ENCODE data around the gene FES. TPM values are rescaled to one million over a fixed set of nuclear protein-coding genes. Genes with fewer than 3 reads are reported as not detected.

The FES gene
- total RNA-seq, 1 donor from 2014 or later = 2.5 TPM

DNA sequence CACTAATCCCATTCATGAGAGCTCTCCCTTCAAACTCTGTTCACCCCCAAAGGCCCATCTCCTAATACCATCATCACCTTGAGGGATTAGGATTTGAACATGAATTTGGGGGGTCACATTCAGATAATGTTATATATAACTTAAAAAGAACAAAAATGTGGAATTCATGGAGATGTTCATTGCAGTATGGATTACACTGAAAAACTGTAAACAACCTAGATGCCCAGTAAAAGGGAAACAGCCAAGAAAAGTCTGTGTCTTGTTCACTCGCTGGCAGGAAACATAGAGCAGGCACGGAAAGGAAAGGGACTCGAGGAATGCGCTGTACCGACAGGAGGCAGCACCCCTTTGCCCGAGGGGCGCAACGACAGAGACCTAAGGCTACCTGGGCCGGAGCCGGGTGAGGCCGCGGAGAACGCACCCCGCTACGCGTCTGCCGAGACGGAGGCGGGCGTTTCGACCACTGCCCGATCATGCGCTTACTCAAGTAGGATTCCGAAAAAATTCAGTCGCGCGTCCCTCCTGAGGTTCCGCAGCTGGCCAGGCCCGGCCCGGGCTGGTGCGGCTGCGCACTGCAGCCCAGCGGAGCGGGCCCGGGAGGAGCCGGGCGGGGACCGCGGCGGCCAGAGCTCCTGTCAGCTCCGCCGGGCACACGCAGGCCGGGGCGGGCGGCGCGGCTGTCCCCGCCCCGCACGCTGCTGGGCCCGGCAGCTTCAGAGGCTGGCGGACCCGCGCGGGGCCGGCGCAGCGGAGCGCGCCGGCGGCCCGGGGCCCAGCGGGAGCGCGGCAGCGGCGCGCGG is 17.9 kb downstream of the FES start:
- TF ChIP-seq, protein P1, sequence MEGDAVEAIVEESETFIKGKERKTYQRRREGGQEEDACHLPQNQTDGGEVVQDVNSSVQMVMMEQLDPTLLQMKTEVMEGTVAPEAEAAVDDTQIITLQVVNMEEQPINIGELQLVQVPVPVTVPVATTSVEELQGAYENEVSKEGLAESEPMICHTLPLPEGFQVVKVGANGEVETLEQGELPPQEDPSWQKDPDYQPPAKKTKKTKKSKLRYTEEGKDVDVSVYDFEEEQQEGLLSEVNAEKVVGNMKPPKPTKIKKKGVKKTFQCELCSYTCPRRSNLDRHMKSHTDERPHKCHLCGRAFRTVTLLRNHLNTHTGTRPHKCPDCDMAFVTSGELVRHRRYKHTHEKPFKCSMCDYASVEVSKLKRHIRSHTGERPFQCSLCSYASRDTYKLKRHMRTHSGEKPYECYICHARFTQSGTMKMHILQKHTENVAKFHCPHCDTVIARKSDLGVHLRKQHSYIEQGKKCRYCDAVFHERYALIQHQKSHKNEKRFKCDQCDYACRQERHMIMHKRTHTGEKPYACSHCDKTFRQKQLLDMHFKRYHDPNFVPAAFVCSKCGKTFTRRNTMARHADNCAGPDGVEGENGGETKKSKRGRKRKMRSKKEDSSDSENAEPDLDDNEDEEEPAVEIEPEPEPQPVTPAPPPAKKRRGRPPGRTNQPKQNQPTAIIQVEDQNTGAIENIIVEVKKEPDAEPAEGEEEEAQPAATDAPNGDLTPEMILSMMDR (IDR thresholded peaks at IDR 0.05) = peak; percentile 83
- Mint-ChIP-seq H3K36me3 (ENCODE audit: unreplicated experiment) (peaks cover 12% of the 10 kb centered on the region), H3K27me3 (ENCODE audit: unreplicated experiment) (no peaks in the 10 kb centered on the region), H3K9me3 (ENCODE audit: unreplicated experiment) (no peaks in the 10 kb centered on the region), H3K4me1 (ENCODE audit: unreplicated experiment) (peaks cover 18% of the 10 kb centered on the region), H3K4me3 (ENCODE audit: unreplicated experiment) (peak overlapping the region; percentile 80), H3K27ac (ENCODE audit: unreplicated experiment) (peak overlapping the region; percentile 90)
- DNase-seq (ENCODE audit: extremely low spot score, unreplicated experiment) = peak; percentile 94

DNA sequence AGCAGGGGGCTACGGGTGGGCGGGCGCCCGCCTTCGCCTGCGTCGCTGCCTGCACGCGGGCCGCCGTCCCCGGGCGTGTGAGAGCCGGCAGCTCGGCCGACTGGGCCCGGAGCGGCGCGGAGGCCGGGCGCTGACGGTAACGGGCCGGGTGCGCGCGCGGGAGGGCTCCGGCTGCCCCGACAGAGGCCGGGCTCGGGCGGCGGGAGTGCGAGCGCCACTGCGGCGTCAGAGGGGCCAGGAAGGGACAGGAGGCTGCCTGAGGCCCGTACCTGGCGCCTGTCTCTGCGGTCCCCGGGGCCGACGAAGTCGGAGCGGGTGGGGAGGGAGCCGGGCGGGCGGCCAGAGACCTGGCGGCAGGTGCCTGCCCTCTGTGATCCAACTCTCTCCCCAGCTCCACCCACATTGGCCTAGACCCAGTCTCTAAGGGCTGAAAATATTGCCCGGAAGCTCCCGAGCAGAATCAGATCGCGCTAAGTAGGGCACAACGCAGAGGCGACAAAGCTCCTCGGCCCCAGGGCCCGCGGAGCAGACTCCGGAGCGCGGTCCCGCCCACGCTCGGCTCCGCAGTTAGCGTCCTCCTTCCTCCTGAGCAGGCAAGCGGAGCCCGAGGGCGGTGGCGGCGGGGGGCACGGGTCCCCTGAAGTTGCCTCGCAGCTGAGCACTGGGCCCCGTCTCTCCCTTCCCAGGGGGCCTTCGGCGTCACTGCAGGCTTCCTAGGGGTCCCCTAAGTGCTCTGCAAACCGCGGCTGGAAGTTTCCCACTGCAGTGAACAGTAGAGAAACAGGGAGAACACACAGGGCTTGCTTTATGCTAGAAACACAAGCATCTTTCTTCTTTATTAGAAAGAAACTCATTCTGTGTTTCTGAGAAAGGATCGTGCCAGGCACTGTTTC is 18.8 kb downstream of the FES start, which contains the start of gene MAN2A2:
Gene MAN2A2, plus strand, starts transcription at position 463 of the 893 bp plus-strand sequence. CDS start 906 bp downstream, outside the sequence.
- no peaks in the 10 kb centered on the region for H3K27me3 Mint-ChIP-seq (ENCODE audit: unreplicated experiment)
- peak within 1 kb of the TSS; percentile 90 for H3K27ac Mint-ChIP-seq (ENCODE audit: unreplicated experiment)
- TF ChIP-seq, protein P1 (IDR thresholded peaks at IDR 0.05) = no peak
- DNase-seq (ENCODE audit: extremely low spot score, unreplicated experiment) = no peak
- peak within 1 kb of the TSS; percentile 80 for H3K4me3 Mint-ChIP-seq (ENCODE audit: unreplicated experiment)
- H3K4me1 Mint-ChIP-seq (ENCODE audit: unreplicated experiment) = peaks cover 18% of the 10 kb centered on the region
- H3K36me3 Mint-ChIP-seq (ENCODE audit: unreplicated experiment) = peaks cover 13% of the 10 kb centered on the region
- no peaks in the 10 kb centered on the region for H3K9me3 Mint-ChIP-seq (ENCODE audit: unreplicated experiment)

DNA sequence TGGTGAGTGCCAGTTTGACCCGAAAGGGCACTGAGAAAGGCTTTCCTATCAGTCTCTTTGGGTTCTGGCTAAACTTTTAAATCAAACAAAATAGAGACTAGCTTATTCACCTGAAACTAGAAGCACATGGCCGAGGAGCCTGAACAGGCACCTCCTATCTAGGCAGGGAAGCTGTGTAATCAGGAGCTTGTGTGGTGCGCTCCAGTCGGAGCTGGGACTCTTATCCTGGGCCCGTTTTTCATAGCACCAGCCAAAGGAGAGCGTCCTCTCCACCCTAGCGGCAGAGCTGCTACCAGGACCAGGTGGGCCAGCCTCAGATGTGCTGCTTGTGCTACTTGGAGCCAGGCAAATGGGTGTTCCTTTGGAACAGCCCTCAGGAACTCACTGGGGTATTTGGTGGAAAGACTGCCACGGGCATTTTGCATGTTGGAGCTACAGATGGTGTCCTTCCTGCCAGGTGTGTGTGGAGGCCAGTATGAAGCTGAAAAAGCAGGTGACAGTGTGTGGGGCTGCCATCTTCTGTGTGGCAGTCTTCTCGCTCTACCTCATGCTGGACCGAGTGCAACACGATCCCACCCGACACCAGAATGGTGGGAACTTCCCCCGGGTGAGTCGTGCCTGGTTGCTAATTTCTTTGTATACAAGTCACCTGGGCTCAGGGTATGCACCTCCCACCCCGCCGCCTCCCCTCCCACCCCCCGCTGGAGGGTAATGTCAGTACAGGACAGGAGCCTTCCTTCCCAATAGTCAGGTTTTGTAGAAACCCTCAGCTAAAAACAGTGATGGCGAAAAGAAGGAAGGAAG is 19.6 kb downstream of the FES start:
- Mint-ChIP-seq H3K27ac (ENCODE audit: unreplicated experiment) (peak overlapping the region; percentile 70), H3K4me3 (ENCODE audit: unreplicated experiment) (peak overlapping the region; percentile 78), H3K36me3 (ENCODE audit: unreplicated experiment) (peaks cover 13% of the 10 kb centered on the region), H3K9me3 (ENCODE audit: unreplicated experiment) (no peaks in the 10 kb centered on the region), H3K4me1 (ENCODE audit: unreplicated experiment) (peaks cover 18% of the 10 kb centered on the region), H3K27me3 (ENCODE audit: unreplicated experiment) (no peaks in the 10 kb centered on the region)
- TF ChIP-seq, protein P1 (IDR thresholded peaks at IDR 0.05) = no peak
- DNase-seq (ENCODE audit: extremely low spot score, unreplicated experiment) = no peak

DNA sequence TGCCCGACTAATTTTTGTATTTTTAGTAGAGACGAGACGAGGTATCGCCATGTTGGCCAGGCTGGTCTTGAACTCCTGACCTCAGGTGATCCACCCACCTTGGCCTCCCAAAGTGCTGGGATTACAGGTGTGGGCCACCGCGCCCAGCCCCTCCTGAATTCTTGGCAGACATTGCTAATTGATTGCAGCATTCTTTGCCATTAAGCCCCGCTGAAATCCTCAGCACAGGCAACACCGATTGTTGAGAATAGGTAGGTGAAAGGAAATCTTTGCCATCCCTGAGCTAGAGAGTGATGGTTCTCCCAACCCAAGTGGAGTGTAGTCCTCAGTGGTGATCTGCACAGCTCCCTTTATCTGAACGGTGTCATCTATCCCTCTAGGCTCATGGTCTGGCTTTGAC is 20.4 kb downstream of the FES start:
- no peaks in the 10 kb centered on the region for H3K9me3 Mint-ChIP-seq (ENCODE audit: unreplicated experiment)
- TF ChIP-seq, protein P1 (IDR thresholded peaks at IDR 0.05) = no peak
- no peak for DNase-seq (ENCODE audit: extremely low spot score, unreplicated experiment)
- no peaks in the 10 kb centered on the region for H3K27me3 Mint-ChIP-seq (ENCODE audit: unreplicated experiment)
- peaks cover 13% of the 10 kb centered on the region for H3K36me3 Mint-ChIP-seq (ENCODE audit: unreplicated experiment)
- peaks cover 18% of the 10 kb centered on the region for H3K4me1 Mint-ChIP-seq (ENCODE audit: unreplicated experiment)
- no peak overlapping the region for H3K27ac Mint-ChIP-seq (ENCODE audit: unreplicated experiment)
- no peak overlapping the region for H3K4me3 Mint-ChIP-seq (ENCODE audit: unreplicated experiment)

Measured in osteocyte (in vitro differentiated cells).